OCI-LY1 (cell line): ENCODE data around the gene TGM2.

Experiments
- CTCF ChIP-seq: fragments of 200-600 bp; sonication (generic), shearing (Covaris generic); IDR thresholded peaks from 2 replicates; pipeline ENCODE4 v1.5.1; 2017; ENCODE audit warnings: mild to moderate bottlenecking, antibody characterized with exemption, low read length, moderate library complexity, mixed read lengths
- EZH2 ChIP-seq: fragments of 200-600 bp; sonication (generic), shearing (Covaris generic); IDR thresholded peaks from 2 replicates; pipeline ENCODE4 v1.8.0; 2017; ENCODE audit warnings: borderline replicate concordance, mixed run types, mild to moderate bottlenecking, antibody characterized with exemption, low read length, moderate library complexity, mixed read lengths

GRCh38 chr20:38207621-38208020 lies 42.6 kb upstream of the TGM2 start:
- TF ChIP-seq CTCF = no peak
- TF ChIP-seq EZH2 = no peak
